H9 (cell line): ENCODE results near the gene KIF21B. TPM values are rescaled to one million over a fixed set of nuclear protein-coding genes. Genes with fewer than 3 reads are reported as not detected.

Source experiments
- DNase-seq: peaks from one replicate; pipeline ENCODE4 v3.0.0-alpha.2; 2017
- H2AFZ ChIP-seq: one replicate; pipeline ENCODE4 v1.6.1; 2013; ENCODE audit warnings: mild to moderate bottlenecking, low read length, control low read depth, moderate library complexity
- H2AK5ac ChIP-seq: 2 replicates; pipeline ENCODE4 v1.6.1; 2013; ENCODE audit warnings: low read length, control low read depth, mixed read lengths; ENCODE audit not compliant: insufficient read length
- H2BK120ac ChIP-seq: one replicate; pipeline ENCODE4 v1.6.1; 2013; ENCODE audit warnings: low read depth, mild to moderate bottlenecking, low read length, control low read depth, inconsistent platforms; ENCODE audit not compliant: poor library complexity, severe bottlenecking
- H2BK12ac ChIP-seq: 2 replicates; pipeline ENCODE4 v1.6.1; 2013; ENCODE audit warnings: low read length, control low read depth, mixed read lengths, low read depth; ENCODE audit not compliant: insufficient read length
- H2BK15ac ChIP-seq: 2 replicates; pipeline ENCODE4 v1.6.1; 2013; ENCODE audit warnings: low read depth, low read length, control low read depth
- H2BK20ac ChIP-seq: one replicate; pipeline ENCODE4 v1.6.1; 2013; ENCODE audit warnings: low read depth, mild to moderate bottlenecking, low read length, control low read depth, inconsistent platforms; ENCODE audit not compliant: poor library complexity, severe bottlenecking
- H2BK5ac ChIP-seq: 2 replicates; pipeline ENCODE4 v1.6.1; 2013; ENCODE audit warnings: low read length, control low read depth, mixed read lengths; ENCODE audit not compliant: insufficient read length
- H3K14ac ChIP-seq: 2 replicates; pipeline ENCODE4 v1.6.1; 2013; ENCODE audit warnings: low read length, control low read depth; ENCODE audit not compliant: insufficient read depth
- H3K18ac ChIP-seq: 2 replicates; pipeline ENCODE4 v1.6.1; 2013; ENCODE audit warnings: low read depth, mild to moderate bottlenecking, mixed read lengths, low read length, control low read depth; ENCODE audit not compliant: insufficient read length
- H3K23ac ChIP-seq: 2 replicates; pipeline ENCODE4 v1.6.1; 2013; ENCODE audit warnings: low read length, control low read depth, mixed read lengths, low read depth; ENCODE audit not compliant: insufficient read length
- H3K23me2 ChIP-seq: 2 replicates; pipeline ENCODE4 v1.6.1; 2013; ENCODE audit warnings: low read depth, mild to moderate bottlenecking, mixed read lengths, low read length, control low read depth; ENCODE audit not compliant: insufficient read length, poor library complexity, severe bottlenecking
- H3K27ac ChIP-seq: 2 replicates; pipeline ENCODE4 v1.5.1; 2013; ENCODE audit warnings: low read length, control low read depth, mixed read lengths, low read depth; ENCODE audit not compliant: insufficient read length
- H3K27me3 ChIP-seq: 2 replicates; pipeline ENCODE4 v1.6.1; 2013; ENCODE audit warnings: low read length, control low read depth, inconsistent platforms; ENCODE audit not compliant: insufficient read depth
- H3K4ac ChIP-seq: 2 replicates; pipeline ENCODE4 v1.6.1; 2013; ENCODE audit warnings: low read depth, mild to moderate bottlenecking, control low read depth, inconsistent platforms, low read length, moderate library complexity
- H3K4me1 ChIP-seq: 2 replicates; pipeline ENCODE4 v1.6.1; 2013; ENCODE audit warnings: low read length, control low read depth, inconsistent platforms; ENCODE audit not compliant: insufficient read depth
- H3K4me2 ChIP-seq: 2 replicates; pipeline ENCODE4 v1.6.1; 2013; ENCODE audit warnings: low read length, control low read depth, mixed read lengths; ENCODE audit not compliant: insufficient read length, insufficient read depth
- H3K56ac ChIP-seq: 2 replicates; pipeline ENCODE4 v1.6.1; 2013; ENCODE audit warnings: low read depth, mild to moderate bottlenecking, mixed read lengths, low read length, control low read depth; ENCODE audit not compliant: insufficient read length
- H3K79me1 ChIP-seq: 2 replicates; pipeline ENCODE4 v1.6.1; 2013; ENCODE audit warnings: low read depth, mild to moderate bottlenecking, moderate library complexity, low read length, control low read depth, inconsistent platforms; ENCODE audit not compliant: insufficient read depth, poor library complexity, severe bottlenecking
- H3K79me2 ChIP-seq: 2 replicates; pipeline ENCODE4 v1.6.1; 2013; ENCODE audit warnings: low read length, control low read depth, inconsistent platforms; ENCODE audit not compliant: insufficient read depth
- H3K9ac ChIP-seq: 2 replicates; pipeline ENCODE4 v1.6.1; 2013; ENCODE audit warnings: low read length, control low read depth, mixed read lengths; ENCODE audit not compliant: insufficient read length; ENCODE audit errors: extremely low read depth
- H3K9me3 ChIP-seq: one replicate; pipeline ENCODE4 v1.6.1; 2013; ENCODE audit warnings: low read depth, low read length, inconsistent platforms; ENCODE audit not compliant: control insufficient read depth
- H3T11ph ChIP-seq: one replicate; pipeline ENCODE4 v1.6.1; 2013; ENCODE audit warnings: mild to moderate bottlenecking, low read length, control low read depth, inconsistent platforms
- H4K20me1 ChIP-seq: one replicate; pipeline ENCODE4 v1.6.1; 2013; ENCODE audit not compliant: control insufficient read depth, insufficient read length, insufficient read depth
- H4K5ac ChIP-seq: 2 replicates; pipeline ENCODE4 v1.6.1; 2013; ENCODE audit warnings: low read depth, mild to moderate bottlenecking, mixed read lengths, low read length, control low read depth; ENCODE audit not compliant: insufficient read length
- H4K8ac ChIP-seq: replicated peaks from 2 replicates; pipeline ENCODE4 v1.6.1; 2013; ENCODE audit warnings: low read length, control low read depth, mixed read lengths, low read depth; ENCODE audit not compliant: insufficient read length
- H4K91ac ChIP-seq: 2 replicates; pipeline ENCODE4 v1.6.1; 2013; ENCODE audit warnings: low read depth, mild to moderate bottlenecking, moderate library complexity, mixed read lengths, low read length, control low read depth; ENCODE audit not compliant: insufficient read length
- H3K27ac Mint-ChIP-seq, 3 experiments: 2 replicates in 2 of 3; 3 replicates in 1 of 3; pipeline ENCODE4 v1.8.0; 2020 to 2021; ENCODE audit warnings: mixed read lengths in 3 of 3, mild to moderate bottlenecking in 1 of 3, moderate library complexity in 1 of 3
- H3K27me3 Mint-ChIP-seq: 2 replicates; pipeline ENCODE4 v1.8.0; 2021; ENCODE audit warnings: low read depth, mild to moderate bottlenecking, moderate library complexity, mixed read lengths
- H3K36me3 Mint-ChIP-seq, 3 experiments: 2 replicates in 2 of 3; 3 replicates in 1 of 3; pipeline ENCODE4 v1.8.0; 2020 to 2021; ENCODE audit warnings: low read depth in 3 of 3, mixed read lengths in 3 of 3; ENCODE audit not compliant: insufficient read depth in 1 of 3
- H3K4me1 Mint-ChIP-seq, 2 experiments: 2 replicates each; pipeline ENCODE4 v1.8.0; 2020; ENCODE audit warnings: mixed read lengths in 2 of 2
- H3K4me3 Mint-ChIP-seq, 2 experiments: 2 replicates in 1 of 2; 3 replicates in 1 of 2; pipeline ENCODE4 v1.8.0; 2020 to 2021; ENCODE audit warnings: mild to moderate bottlenecking in 2 of 2, mixed read lengths in 2 of 2, moderate library complexity in 1 of 2
- H3K9me3 Mint-ChIP-seq, 2 experiments: 2 replicates in 1 of 2; 3 replicates in 1 of 2; pipeline ENCODE4 v1.8.0; 2020; ENCODE audit warnings: mild to moderate bottlenecking in 2 of 2, mixed read lengths in 2 of 2, moderate library complexity in 1 of 2
- CTCF ChIP-seq: fragments of 200-600 bp; sonication (generic); conservative IDR thresholded peaks from 3 replicates; pipeline ENCODE4 v1.8.0; 2021; ENCODE audit warnings: antibody characterized with exemption, mild to moderate bottlenecking
- WGBS: extraction: QIAGEN DNeasy Blood & Tissue Kit; methylation state at CpG from one replicate; pipeline ENCODE4 v1.1.7; 2013; ENCODE audit warnings: missing lambda C conversion rate, low lambda C conversion rate, mixed read lengths; ENCODE audit not compliant: insufficient read length; ENCODE audit errors: extremely low coverage; 5-methylcytosine and 5-hydroxymethylcytosine counted together
- total RNA-seq: library from RNA; stranded (reverse); gene quantifications from 2 replicates; pipeline ENCODE4 v1.2.1, GENCODE V29; 2021

Gene KIF21B
- total RNA-seq, 1 experiment from 2014 or later = 7.5 TPM

- no CpG with 5 or more reads among the region's 13 CpGs for WGBS
- Histone ChIP-seq H3K18ac (no peak overlapping the region), H4K20me1 (no peaks in the 10 kb centered on the region), H2BK20ac (no peak overlapping the region), H4K8ac (no peak overlapping the region), H3K9ac (no peak overlapping the region), H2BK120ac (no peak overlapping the region), H2AK5ac (no peak overlapping the region), H3K27me3 (no peaks in the 10 kb centered on the region), H2BK5ac (no peak overlapping the region), H3K4ac (no peak overlapping the region), H3K9me3 (no peaks in the 10 kb centered on the region), H4K91ac (no peak overlapping the region), H3T11ph (no peak overlapping the region), H3K79me1 (no peaks in the 10 kb centered on the region), H3K23me2 (no peaks in the 10 kb centered on the region), H3K27ac (no peak overlapping the region), H3K56ac (no peak overlapping the region), H3K14ac (no peak overlapping the region), H3K4me1 (no peaks in the 10 kb centered on the region), H4K5ac (no peak overlapping the region), H3K23ac (no peak overlapping the region), H2BK12ac (no peak overlapping the region), H2AFZ (no peak overlapping the region), H3K4me2 (no peak overlapping the region), H3K79me2 (no peaks in the 10 kb centered on the region), H2BK15ac (no peak overlapping the region)
- no peaks in the 10 kb centered on the region for H3K9me3 Mint-ChIP-seq
- TF ChIP-seq CTCF = peak; percentile 92
- H3K4me1 Mint-ChIP-seq = peaks cover 0 to 2% of the 10 kb centered on the region in 2 experiments; a peak in 1 of 4 replicates
- H3K27me3 Mint-ChIP-seq = peaks cover 2% of the 10 kb centered on the region
- no peak overlapping the region for H3K27ac Mint-ChIP-seq
- no peak overlapping the region; a peak in 1 of 5 replicates for H3K4me3 Mint-ChIP-seq
- peak; percentile 69 for DNase-seq
- H3K36me3 Mint-ChIP-seq = no peaks in the 10 kb centered on the region
These were observed 19.4 kb upstream of the KIF21B start for GRCh38 chr1:201042779-201043461.
